SK-N-SH treated with all-trans-retinoic acid at 6 μM for 48 hours (cell line): Measurements from ENCODE around the gene TSPYL4.

Experiments
- ATAC-seq: fragments of 200-7000 bp; cut with Tn5 transposase; 3 replicates; pipeline ENCODE4 v1.9.1; 2020; ENCODE audit warnings: mild to moderate bottlenecking, moderate library complexity
- ARNTL ChIP-seq: fragments of 450-650 bp; formaldehyde crosslinking; IDR thresholded peaks from 2 replicates; pipeline ENCODE4 v1.5.0; 2020; ENCODE audit warnings: low read depth, mild to moderate bottlenecking, moderate library complexity, borderline replicate concordance
- CSDC2 ChIP-seq: fragments of 250-450 bp; sonication (Bioruptor Pico); IDR thresholded peaks from 2 replicates; pipeline ENCODE4 v1.5.0; 2020; ENCODE audit warnings: mild to moderate bottlenecking, moderate library complexity
- ESRRG ChIP-seq: fragments of 250-450 bp; sonication (Bioruptor Pico); IDR thresholded peaks from 2 replicates; pipeline ENCODE4 v1.6.1; 2021; ENCODE audit warnings: mild to moderate bottlenecking
- ISL1 ChIP-seq: fragments of 250-450 bp; sonication (Bioruptor Pico); IDR thresholded peaks from 2 replicates; pipeline ENCODE4 v2.1.2; 2022; ENCODE audit warnings: mild to moderate bottlenecking, moderate library complexity
- OSR1 ChIP-seq: fragments of 250-450 bp; sonication (Bioruptor Pico); IDR thresholded peaks from 2 replicates; pipeline ENCODE4 v1.8.0; 2022; ENCODE audit warnings: moderate library complexity, mild to moderate bottlenecking, inconsistent platforms
- PPARA ChIP-seq: fragments of 250-450 bp; sonication (Bioruptor Pico); IDR thresholded peaks from 2 replicates; pipeline ENCODE4 v1.5.0; 2020; ENCODE audit warnings: mild to moderate bottlenecking, borderline replicate concordance
- TCF4 ChIP-seq: fragments of 250-450 bp; sonication (Bioruptor Pico); IDR thresholded peaks from 2 replicates; pipeline ENCODE4 v1.8.0; 2021; ENCODE audit warnings: mild to moderate bottlenecking, moderate library complexity, borderline replicate concordance
- TOX ChIP-seq: fragments of 250-450 bp; sonication (Bioruptor Pico); IDR thresholded peaks from 2 replicates; pipeline ENCODE4 v1.8.0; 2021; ENCODE audit warnings: mild to moderate bottlenecking, moderate library complexity, borderline replicate concordance
- ZFP3 ChIP-seq: fragments of 250-450 bp; sonication (Bioruptor Pico); IDR thresholded peaks from 2 replicates; pipeline ENCODE4 v1.5.0; 2020; ENCODE audit warnings: mild to moderate bottlenecking, moderate library complexity
- ZFP30 ChIP-seq: fragments of 450-650 bp; formaldehyde crosslinking; IDR thresholded peaks from 2 replicates; pipeline ENCODE4 v1.5.0; 2022; ENCODE audit warnings: mild to moderate bottlenecking, moderate library complexity
- ZNF565 ChIP-seq: fragments of 450-650 bp; formaldehyde crosslinking; conservative IDR thresholded peaks from 2 replicates; pipeline ENCODE4 v1.5.0; 2020; ENCODE audit warnings: low read depth, mild to moderate bottlenecking, moderate library complexity
- ZNF8 ChIP-seq: fragments of 450-650 bp; formaldehyde crosslinking; IDR thresholded peaks from 2 replicates; pipeline ENCODE4 v1.5.0; 2020; ENCODE audit warnings: mild to moderate bottlenecking, moderate library complexity
- TF ChIP-seq, protein P1 (sequence below): fragments of 250-450 bp; sonication (Bioruptor Pico); IDR thresholded peaks from 2 replicates; pipeline ENCODE4 v1.5.1; 2020; ENCODE audit warnings: low read depth, mild to moderate bottlenecking, moderate library complexity
- TF ChIP-seq, protein P2 (sequence below): fragments of 250-450 bp; sonication (Bioruptor Pico); IDR thresholded peaks from 2 replicates; pipeline ENCODE4 v1.8.0; 2021; ENCODE audit warnings: low read depth, mild to moderate bottlenecking, moderate library complexity, borderline replicate concordance
- TF ChIP-seq, protein P3 (sequence below): fragments of 250-450 bp; sonication (Bioruptor Pico); IDR thresholded peaks from 2 replicates; pipeline ENCODE4 v1.8.0; 2020; ENCODE audit warnings: mild to moderate bottlenecking, moderate library complexity, borderline replicate concordance
- TF ChIP-seq, protein P4 (sequence below): fragments of 250-450 bp; sonication (Bioruptor Pico); IDR thresholded peaks from 2 replicates; pipeline ENCODE4 v1.5.1; 2021; ENCODE audit warnings: mild to moderate bottlenecking, moderate library complexity
- TF ChIP-seq, protein P5 (sequence below): fragments of 250-450 bp; sonication (Bioruptor Pico); IDR thresholded peaks from 2 replicates; pipeline ENCODE4 v1.5.0; 2020; ENCODE audit warnings: mild to moderate bottlenecking, moderate library complexity

Gene TSPYL4

DNA sequence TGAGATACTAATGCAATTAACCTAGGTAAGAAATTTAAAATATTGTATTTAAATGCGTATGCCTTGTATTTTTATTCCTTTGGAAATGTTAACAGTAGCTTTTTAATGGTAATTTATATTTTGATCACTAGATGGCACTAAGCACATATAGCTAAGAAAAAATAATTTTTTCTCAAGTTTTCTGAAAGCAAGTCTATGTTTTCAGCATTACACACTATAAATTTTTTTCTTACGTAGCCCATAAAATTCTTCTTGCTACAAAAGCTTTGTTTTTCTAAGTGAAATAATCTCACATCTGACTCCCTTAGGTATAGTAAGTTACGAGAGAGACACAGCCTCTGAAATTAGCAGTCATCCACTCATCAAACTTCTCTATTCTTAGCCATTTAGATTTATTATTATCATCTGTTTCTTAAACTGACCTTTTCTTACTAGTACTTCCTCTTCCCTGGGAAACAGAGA lies 35.7 kb downstream of the TSPYL4 start:
- TF ChIP-seq ZFP30 (CRISPR knock-in tag) (no peak), ESRRG (no peak), ZNF8 (CRISPR knock-in tag) (no peak), ZNF565 (CRISPR knock-in tag) (no peak), CSDC2 (CRISPR knock-in tag) (no peak), ISL1 (no peak), ZFP3 (no peak)
- TF ChIP-seq, protein P1, sequence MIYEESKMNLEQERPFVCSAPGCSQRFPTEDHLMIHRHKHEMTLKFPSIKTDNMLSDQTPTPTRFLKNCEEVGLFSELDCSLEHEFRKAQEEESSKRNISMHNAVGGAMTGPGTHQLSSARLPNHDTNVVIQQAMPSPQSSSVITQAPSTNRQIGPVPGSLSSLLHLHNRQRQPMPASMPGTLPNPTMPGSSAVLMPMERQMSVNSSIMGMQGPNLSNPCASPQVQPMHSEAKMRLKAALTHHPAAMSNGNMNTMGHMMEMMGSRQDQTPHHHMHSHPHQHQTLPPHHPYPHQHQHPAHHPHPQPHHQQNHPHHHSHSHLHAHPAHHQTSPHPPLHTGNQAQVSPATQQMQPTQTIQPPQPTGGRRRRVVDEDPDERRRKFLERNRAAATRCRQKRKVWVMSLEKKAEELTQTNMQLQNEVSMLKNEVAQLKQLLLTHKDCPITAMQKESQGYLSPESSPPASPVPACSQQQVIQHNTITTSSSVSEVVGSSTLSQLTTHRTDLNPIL: no peak
- TF ChIP-seq, protein P2, sequence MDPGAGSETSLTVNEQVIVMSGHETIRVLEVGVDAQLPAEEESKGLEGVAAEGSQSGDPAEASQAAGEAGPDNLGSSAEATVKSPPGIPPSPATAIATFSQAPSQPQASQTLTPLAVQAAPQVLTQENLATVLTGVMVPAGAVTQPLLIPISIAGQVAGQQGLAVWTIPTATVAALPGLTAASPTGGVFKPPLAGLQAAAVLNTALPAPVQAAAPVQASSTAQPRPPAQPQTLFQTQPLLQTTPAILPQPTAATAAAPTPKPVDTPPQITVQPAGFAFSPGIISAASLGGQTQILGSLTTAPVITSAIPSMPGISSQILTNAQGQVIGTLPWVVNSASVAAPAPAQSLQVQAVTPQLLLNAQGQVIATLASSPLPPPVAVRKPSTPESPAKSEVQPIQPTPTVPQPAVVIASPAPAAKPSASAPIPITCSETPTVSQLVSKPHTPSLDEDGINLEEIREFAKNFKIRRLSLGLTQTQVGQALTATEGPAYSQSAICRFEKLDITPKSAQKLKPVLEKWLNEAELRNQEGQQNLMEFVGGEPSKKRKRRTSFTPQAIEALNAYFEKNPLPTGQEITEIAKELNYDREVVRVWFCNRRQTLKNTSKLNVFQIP (CRISPR knock-in tag): no peak
- peak; percentile 20; the same call in 1 of the 3 replicates for ATAC-seq

DNA sequence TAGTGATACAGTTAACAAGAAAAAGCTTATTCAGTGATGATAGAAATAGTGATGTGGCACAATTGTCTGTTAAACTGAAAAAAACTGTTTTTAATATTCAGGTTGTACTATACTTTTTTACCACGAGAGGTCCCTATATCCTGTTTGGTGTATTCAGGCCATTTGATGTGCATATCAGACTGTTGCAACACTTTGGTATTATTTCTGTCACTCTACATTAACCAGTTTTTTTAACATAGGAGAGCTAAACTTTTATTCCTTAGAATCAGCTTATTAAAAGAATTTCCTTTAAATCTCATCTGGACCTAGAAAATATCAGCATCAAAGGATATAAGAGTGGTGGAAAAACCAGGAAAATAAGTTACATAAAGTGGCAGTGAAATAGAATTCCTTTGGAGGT lies 36.8 kb downstream of the TSPYL4 start:
- peak; percentile 64 for ATAC-seq
- TF ChIP-seq, protein P3, sequence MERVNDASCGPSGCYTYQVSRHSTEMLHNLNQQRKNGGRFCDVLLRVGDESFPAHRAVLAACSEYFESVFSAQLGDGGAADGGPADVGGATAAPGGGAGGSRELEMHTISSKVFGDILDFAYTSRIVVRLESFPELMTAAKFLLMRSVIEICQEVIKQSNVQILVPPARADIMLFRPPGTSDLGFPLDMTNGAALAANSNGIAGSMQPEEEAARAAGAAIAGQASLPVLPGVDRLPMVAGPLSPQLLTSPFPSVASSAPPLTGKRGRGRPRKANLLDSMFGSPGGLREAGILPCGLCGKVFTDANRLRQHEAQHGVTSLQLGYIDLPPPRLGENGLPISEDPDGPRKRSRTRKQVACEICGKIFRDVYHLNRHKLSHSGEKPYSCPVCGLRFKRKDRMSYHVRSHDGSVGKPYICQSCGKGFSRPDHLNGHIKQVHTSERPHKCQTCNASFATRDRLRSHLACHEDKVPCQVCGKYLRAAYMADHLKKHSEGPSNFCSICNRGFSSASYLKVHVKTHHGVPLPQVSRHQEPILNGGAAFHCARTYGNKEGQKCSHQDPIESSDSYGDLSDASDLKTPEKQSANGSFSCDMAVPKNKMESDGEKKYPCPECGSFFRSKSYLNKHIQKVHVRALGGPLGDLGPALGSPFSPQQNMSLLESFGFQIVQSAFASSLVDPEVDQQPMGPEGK: no peak
- TF ChIP-seq PPARA (CRISPR knock-in tag) (no peak), TCF4 (CRISPR knock-in tag) (no peak), TOX (no peak), CSDC2 (CRISPR knock-in tag) (no peak)
- TF ChIP-seq, protein P4, sequence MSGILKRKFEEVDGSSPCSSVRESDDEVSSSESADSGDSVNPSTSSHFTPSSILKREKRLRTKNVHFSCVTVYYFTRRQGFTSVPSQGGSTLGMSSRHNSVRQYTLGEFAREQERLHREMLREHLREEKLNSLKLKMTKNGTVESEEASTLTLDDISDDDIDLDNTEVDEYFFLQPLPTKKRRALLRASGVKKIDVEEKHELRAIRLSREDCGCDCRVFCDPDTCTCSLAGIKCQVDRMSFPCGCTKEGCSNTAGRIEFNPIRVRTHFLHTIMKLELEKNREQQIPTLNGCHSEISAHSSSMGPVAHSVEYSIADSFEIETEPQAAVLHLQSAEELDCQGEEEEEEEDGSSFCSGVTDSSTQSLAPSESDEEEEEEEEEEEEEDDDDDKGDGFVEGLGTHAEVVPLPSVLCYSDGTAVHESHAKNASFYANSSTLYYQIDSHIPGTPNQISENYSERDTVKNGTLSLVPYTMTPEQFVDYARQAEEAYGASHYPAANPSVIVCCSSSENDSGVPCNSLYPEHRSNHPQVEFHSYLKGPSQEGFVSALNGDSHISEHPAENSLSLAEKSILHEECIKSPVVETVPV: no peak
- TF ChIP-seq, protein P2 (CRISPR knock-in tag): no peak
- TF ChIP-seq, protein P1: no peak

DNA sequence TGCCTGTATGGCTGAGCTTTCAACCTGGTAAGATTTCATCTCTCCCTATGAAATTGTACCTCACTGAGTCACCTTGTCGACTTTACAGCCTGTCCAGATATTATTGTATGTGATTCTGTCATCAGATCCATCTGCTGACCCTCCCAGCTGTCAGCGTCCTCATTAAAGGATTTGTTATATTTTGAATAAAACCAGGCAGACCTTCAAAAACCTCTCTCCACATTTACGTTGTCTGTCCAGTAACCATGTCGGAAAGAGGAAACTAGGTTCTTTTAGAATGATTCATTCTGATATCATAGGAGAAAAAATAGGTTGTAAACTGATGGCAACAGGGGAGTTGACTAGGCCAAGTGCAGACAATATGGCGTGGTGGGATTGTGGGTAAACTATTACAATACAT lies 38.5 kb downstream of the TSPYL4 start:
- ATAC-seq: no peak
- TF ChIP-seq ARNTL: no peak
- TF ChIP-seq OSR1 (CRISPR knock-in tag): no peak
- TF ChIP-seq, protein P1: no peak
- TF ChIP-seq, protein P3: no peak
- TF ChIP-seq ZNF565 (CRISPR knock-in tag): no peak
- TF ChIP-seq TOX: no peak
- TF ChIP-seq, protein P5, sequence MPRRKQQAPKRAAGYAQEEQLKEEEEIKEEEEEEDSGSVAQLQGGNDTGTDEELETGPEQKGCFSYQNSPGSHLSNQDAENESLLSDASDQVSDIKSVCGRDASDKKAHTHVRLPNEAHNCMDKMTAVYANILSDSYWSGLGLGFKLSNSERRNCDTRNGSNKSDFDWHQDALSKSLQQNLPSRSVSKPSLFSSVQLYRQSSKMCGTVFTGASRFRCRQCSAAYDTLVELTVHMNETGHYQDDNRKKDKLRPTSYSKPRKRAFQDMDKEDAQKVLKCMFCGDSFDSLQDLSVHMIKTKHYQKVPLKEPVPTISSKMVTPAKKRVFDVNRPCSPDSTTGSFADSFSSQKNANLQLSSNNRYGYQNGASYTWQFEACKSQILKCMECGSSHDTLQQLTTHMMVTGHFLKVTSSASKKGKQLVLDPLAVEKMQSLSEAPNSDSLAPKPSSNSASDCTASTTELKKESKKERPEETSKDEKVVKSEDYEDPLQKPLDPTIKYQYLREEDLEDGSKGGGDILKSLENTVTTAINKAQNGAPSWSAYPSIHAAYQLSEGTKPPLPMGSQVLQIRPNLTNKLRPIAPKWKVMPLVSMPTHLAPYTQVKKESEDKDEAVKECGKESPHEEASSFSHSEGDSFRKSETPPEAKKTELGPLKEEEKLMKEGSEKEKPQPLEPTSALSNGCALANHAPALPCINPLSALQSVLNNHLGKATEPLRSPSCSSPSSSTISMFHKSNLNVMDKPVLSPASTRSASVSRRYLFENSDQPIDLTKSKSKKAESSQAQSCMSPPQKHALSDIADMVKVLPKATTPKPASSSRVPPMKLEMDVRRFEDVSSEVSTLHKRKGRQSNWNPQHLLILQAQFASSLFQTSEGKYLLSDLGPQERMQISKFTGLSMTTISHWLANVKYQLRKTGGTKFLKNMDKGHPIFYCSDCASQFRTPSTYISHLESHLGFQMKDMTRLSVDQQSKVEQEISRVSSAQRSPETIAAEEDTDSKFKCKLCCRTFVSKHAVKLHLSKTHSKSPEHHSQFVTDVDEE: no peak
- TF ChIP-seq ESRRG: no peak
